Measurements from ENCODE around the gene GPX2. TPM values are rescaled to one million over a fixed set of nuclear protein-coding genes. Genes with fewer than 3 reads are reported as not detected.

GPX2 gene
- total RNA-seq, 2 donors from 2014 or later: 18.9 to 55.0 TPM

DNA sequence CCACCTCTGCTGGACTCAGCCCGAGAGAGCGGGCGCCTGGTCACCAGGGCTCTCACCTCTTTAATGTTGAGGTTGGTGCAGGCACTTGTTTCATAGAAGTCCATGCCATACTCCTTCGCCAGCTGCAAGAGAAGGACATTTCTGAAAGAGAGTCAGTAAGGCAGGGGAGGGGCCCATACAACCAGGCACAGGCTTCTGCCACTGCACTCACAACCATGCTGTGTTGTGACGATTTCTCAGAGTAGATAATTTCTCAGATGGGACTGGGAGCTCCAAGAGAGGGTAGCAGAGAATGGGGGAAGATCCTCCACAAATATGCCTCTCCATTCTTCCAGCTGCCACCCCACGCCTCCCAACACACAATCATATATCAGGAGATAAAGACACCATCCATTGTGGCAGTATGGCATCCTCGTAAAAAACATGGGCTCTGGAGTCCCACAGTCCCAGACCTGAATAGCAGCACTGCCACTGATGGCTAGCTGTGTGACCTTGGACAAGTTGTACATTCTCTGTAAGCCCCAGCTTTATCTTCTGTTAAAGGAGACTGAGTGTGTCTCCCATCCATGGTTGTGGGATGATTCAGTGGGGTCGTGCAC, 6.2 kb upstream of the GPX2 start:
- no peaks in the 10 kb centered on the region for H3K4me1 ChIP-seq (replicated peaks)
- H3K9me3 ChIP-seq: no peaks in the 10 kb centered on the region
- intact Hi-C loops (cut with DNase I): no loop called here
- H3K27me3 ChIP-seq (replicated peaks; ENCODE audit: insufficient read depth): no peaks in the 10 kb centered on the region
- peaks cover 0 to 3% of the 10 kb centered on the region in 2 donors for H3K36me3 ChIP-seq
- DNase-seq (ENCODE audit: low spot score): no peak
- 89% methylated on average over 8 of the region's 8 CpGs for WGBS
- no peak overlapping the region for H3K27ac ChIP-seq
- no peak overlapping the region for H3K4me3 ChIP-seq
- TF ChIP-seq POLR2AphosphoS5 (IDR thresholded peaks at IDR 0.05) (no peak), POLR2A (IDR thresholded peaks at IDR 0.05) (no peak)
- TF ChIP-seq, protein P1, sequence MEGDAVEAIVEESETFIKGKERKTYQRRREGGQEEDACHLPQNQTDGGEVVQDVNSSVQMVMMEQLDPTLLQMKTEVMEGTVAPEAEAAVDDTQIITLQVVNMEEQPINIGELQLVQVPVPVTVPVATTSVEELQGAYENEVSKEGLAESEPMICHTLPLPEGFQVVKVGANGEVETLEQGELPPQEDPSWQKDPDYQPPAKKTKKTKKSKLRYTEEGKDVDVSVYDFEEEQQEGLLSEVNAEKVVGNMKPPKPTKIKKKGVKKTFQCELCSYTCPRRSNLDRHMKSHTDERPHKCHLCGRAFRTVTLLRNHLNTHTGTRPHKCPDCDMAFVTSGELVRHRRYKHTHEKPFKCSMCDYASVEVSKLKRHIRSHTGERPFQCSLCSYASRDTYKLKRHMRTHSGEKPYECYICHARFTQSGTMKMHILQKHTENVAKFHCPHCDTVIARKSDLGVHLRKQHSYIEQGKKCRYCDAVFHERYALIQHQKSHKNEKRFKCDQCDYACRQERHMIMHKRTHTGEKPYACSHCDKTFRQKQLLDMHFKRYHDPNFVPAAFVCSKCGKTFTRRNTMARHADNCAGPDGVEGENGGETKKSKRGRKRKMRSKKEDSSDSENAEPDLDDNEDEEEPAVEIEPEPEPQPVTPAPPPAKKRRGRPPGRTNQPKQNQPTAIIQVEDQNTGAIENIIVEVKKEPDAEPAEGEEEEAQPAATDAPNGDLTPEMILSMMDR (IDR thresholded peaks at IDR 0.05): no peak

DNA sequence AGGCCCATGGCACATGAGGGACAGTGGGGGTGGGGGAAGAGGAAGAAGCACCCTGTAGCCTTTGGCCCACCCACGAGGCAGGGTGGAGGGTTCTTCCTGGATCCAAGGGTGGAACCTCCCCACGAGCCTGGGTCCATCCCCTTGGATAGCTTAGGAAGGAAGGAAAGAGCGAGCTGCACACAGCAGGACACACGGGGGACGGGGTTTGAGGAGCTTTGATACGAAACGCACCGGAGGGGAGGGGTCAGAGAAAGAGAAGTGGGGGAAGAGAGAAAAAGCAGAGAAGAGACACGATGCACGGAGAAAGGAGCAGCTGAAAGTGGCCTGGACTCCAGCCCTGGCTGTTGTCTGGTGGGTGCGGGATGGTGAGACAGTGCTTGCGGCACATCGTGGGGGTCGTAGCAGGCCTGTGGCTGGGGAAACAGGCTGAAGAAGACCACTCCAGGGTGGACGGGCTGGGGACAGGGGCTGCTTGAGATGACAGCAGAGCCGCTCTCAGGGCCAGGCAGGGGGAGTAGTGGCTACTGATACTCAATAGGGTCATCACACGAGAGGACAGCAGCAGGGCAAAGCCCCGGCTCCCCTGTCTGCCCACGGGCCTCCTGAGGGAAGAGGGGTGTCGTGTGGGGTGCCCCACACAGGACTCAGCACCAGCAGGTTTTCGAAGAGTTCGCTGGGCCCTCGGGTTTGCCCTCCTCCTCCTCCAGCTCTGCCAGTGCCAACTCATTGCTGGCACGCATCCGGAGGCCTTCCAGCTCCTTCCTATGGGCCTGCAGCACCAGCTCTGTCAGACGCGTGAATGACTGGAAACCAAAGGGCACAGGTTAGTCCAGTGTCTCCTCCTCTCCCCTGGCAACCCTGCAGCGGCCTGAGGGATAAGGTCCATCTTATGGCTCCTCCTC, 5.4 kb upstream of the GPX2 start:
- DNase-seq (ENCODE audit: low spot score): no peak
- Histone ChIP-seq H3K36me3 (peaks cover 0 to 3% of the 10 kb centered on the region in 2 donors), H3K27me3 (replicated peaks; ENCODE audit: insufficient read depth) (no peaks in the 10 kb centered on the region), H3K4me3 (no peak overlapping the region), H3K9me3 (no peaks in the 10 kb centered on the region), H3K27ac (no peak overlapping the region), H3K4me1 (replicated peaks) (no peaks in the 10 kb centered on the region)
- no peak for TF ChIP-seq POLR2AphosphoS5 (IDR thresholded peaks at IDR 0.05)
- no peak for TF ChIP-seq POLR2A (IDR thresholded peaks at IDR 0.05)
- TF ChIP-seq, protein P1 (IDR thresholded peaks at IDR 0.05): no peak
- intact Hi-C loops (cut with DNase I): no loop called here
- 86% methylated on average over 26 of the region's 28 CpGs for WGBS

DNA sequence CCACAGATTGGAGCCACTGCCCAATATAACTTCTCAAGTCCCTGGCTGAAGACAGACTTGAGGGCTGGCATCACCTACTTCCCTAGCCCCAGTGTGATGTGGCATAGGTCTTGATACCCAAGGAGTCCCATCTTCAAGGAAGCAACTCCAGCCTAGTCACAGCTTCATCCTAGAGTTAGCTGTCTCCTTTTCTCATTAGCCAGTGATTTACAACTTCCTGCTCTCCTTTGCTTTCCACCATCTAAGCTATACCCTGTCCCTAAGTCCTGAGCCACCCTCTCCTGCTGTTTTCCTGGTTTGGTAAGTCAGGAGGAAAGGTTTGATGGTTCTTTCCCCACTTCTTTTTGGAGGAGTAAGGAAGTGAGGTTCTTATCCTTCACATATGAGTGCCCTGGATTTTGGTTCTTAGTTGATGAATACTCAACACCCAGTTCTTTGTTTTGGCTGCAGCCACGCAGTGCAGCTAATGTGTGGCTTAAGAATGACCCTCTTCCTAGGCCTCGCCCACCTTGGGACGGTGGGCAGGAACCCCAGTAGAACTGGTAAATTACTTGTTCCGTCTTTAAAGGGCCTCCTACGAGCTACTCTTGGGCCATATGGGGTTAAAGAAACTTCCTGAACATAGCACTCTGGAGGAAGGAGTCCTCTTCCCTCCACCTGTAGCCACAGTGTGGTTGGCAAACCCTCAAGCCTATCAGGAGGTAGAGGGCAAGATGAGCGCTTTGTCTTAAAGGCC, 3.9 kb upstream of the GPX2 start:
- Histone ChIP-seq H3K36me3 (no peaks in the 10 kb centered on the region), H3K4me1 (replicated peaks) (no peaks in the 10 kb centered on the region), H3K4me3 (no peak overlapping the region), H3K9me3 (no peaks in the 10 kb centered on the region), H3K27me3 (replicated peaks; ENCODE audit: insufficient read depth) (no peaks in the 10 kb centered on the region), H3K27ac (no peak overlapping the region)
- WGBS: 87% methylated on average over 6 of the region's 6 CpGs
- intact Hi-C loops (cut with DNase I): no loop called here
- DNase-seq (ENCODE audit: low spot score): no peak
- TF ChIP-seq POLR2AphosphoS5 (IDR thresholded peaks at IDR 0.05) (no peak), POLR2A (IDR thresholded peaks at IDR 0.05) (no peak)
- TF ChIP-seq, protein P1 (IDR thresholded peaks at IDR 0.05): no peak

DNA sequence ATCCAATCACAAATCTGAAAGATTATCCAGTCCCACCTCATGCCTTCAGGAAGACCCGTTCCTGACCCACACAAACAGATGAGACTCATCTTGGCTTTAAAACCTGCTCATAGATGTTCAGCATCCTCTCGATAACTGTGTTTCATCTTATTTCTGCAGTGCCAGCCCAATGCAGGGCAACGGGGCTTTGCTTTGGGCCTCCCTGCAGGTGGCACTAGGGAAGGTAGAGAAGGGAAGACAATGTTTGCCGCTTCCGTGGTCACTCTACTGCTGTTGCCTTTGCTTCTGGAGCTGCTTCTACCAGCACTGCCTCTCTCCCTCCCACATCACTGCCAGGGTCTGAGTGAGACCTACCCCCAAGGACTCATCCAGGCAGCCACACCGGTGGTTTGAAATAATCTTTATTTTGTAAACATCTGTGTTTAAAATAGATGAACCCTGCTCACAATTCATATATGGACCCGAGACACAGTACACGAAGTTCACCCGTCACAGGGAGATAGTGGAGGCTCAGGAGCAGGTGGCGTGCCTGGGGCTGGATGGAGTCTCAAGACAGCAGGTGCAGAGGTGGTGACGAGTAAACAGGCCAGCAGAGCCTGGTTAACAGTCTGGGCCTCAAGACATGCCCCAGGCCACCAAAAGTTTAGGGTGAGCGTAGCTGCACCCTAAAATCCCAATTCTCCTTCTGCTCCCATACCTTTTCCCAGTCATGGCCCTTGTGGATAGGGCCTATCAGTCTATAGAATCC, 3.1 kb upstream of the GPX2 start:
- Histone ChIP-seq H3K27ac (no peak overlapping the region), H3K36me3 (no peaks in the 10 kb centered on the region), H3K27me3 (replicated peaks; ENCODE audit: insufficient read depth) (no peaks in the 10 kb centered on the region), H3K4me1 (replicated peaks) (no peaks in the 10 kb centered on the region), H3K9me3 (no peaks in the 10 kb centered on the region), H3K4me3 (no peak overlapping the region)
- DNase-seq (ENCODE audit: low spot score): no peak
- intact Hi-C loops (cut with DNase I): no loop called here
- WGBS: 91% methylated on average over 12 of the region's 12 CpGs
- no peak for TF ChIP-seq POLR2AphosphoS5 (IDR thresholded peaks at IDR 0.05)
- no peak for TF ChIP-seq POLR2A (IDR thresholded peaks at IDR 0.05)

DNA sequence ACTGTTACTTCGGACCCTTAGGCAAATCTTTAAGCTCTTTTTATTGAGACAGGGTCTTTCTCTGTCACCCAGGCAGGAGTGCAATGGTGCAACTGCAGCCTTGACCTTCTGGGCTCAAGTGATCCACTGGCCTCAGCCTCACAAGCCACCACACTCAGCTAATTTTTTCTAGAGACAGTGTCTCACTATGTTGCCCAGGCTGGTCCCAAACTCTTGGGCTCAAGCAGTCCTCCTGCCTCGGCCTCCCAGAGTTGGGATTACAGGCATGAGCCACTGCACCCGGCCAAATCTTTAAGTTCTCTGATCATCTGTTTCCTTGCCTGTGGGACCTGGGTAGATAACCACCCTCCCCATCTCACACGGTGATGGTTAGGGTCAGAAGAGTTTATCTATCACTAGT, 2.3 kb upstream of the GPX2 start:
- TF ChIP-seq, protein P1 (IDR thresholded peaks at IDR 0.05): no peak
- TF ChIP-seq POLR2A (IDR thresholded peaks at IDR 0.05): no peak
- no peak for TF ChIP-seq POLR2AphosphoS5 (IDR thresholded peaks at IDR 0.05)
- no peak for DNase-seq (ENCODE audit: low spot score)
- H3K9me3 ChIP-seq: no peaks in the 10 kb centered on the region
- no peak overlapping the region for H3K4me3 ChIP-seq
- H3K36me3 ChIP-seq: no peaks in the 10 kb centered on the region
- no peak overlapping the region for H3K27ac ChIP-seq
- WGBS: 96% methylated on average over 4 of the region's 4 CpGs
- H3K4me1 ChIP-seq (replicated peaks): no peaks in the 10 kb centered on the region
- H3K27me3 ChIP-seq (replicated peaks; ENCODE audit: insufficient read depth): no peaks in the 10 kb centered on the region
- intact Hi-C loops (cut with DNase I): no loop called here
